ENCODE measurements around the gene NUMB.
A peak's percentile ranks its signal among the peaks of the same experiment; 100 is the strongest.
"Not testable (repeated sequence)": the region's sequence is repeated elsewhere in the genome, so short reads cannot be mapped to it uniquely, and the experiment has no call there.

NUMB gene

GRCh38 chr14:73463411-73463810 lies 5.1 kb upstream of the NUMB start:
- no peak for DNase-seq

- no peak for DNase-seq
These were observed 4.5 kb upstream of the NUMB start for GRCh38 chr14:73462815-73463214.

DNA sequence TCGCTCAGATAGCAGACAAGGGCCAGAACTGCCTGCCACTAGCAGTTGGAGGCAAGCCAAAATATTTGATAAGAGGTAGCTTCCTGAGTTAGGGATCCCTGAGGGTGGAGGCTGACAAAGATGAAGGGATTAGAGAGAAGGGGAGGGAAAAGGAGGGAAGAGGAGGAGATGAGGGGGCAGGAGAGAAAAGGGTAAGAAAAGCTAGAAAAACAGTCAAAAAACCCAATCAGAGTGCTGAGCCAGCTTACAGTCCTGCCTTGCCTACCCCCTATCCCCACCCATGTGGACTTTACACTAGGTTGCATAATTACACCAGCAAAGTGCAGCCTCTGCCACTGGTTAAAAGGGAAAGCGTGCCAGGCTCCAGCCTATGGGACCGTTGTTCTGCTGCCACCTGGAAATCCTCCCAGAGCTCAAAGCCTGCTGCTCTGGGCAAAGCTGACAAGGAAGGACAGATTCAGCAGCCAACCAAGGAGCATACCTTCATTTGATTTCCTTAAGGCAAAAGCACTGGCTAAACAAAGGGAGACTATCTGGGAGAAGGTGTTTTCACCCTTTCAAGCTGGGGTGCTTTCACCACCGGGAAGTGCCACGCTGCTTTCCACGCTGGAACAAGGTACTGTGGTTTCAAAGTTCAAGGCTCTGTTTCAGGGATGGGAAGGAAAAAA lies 3.8 kb upstream of the NUMB start:
- peak; percentile 92 for DNase-seq

DNA sequence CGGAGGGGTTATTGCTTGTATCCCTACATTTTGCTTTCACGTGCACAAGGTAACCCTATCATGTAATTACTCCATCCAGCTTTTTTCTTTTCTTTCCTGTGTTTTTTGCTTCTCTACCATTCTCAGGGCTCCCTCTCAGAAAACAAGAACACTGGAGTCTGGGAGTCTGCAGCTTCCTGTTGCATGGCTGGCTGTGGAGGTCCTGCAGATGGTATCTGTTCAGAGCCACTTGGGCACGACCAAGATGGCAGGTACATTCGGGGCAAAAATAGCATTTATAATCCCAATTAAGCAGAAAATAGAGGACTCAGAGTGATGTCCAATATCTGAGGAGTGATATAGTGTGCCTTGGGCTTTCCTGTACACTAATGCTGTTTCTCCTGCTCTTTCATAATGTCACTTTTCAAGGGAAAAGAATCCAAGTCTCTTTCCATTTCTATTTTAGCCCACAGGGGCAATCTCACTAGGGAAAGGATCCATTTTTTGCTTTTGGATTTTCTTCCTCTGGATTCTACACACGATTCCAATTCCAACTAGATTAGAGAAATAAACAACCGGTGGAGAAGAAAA lies 3.2 kb upstream of the NUMB start:
- DNase-seq: peak; percentile 65

GRCh38 chr14:73460691-73461127 lies 2.4 kb upstream of the NUMB start:
- no peak for DNase-seq

GRCh38 chr14:73459959-73460358 lies 1.6 kb upstream of the NUMB start:
- DNase-seq: no peak

DNA sequence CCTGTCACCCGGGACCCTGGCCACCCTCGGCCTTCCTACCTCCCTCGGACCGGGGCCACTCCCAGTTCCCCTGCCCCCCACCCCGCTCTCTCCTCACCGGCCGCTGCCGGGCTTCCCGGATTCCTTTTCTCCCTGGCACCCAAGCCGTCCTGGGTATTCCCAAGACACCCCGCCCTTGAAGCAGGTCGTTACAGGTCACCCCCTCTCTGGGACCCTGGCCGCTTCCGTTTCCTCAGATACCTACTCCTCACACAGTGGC lies 493 bp downstream of the NUMB start:
- DNase-seq: no peak

DNA sequence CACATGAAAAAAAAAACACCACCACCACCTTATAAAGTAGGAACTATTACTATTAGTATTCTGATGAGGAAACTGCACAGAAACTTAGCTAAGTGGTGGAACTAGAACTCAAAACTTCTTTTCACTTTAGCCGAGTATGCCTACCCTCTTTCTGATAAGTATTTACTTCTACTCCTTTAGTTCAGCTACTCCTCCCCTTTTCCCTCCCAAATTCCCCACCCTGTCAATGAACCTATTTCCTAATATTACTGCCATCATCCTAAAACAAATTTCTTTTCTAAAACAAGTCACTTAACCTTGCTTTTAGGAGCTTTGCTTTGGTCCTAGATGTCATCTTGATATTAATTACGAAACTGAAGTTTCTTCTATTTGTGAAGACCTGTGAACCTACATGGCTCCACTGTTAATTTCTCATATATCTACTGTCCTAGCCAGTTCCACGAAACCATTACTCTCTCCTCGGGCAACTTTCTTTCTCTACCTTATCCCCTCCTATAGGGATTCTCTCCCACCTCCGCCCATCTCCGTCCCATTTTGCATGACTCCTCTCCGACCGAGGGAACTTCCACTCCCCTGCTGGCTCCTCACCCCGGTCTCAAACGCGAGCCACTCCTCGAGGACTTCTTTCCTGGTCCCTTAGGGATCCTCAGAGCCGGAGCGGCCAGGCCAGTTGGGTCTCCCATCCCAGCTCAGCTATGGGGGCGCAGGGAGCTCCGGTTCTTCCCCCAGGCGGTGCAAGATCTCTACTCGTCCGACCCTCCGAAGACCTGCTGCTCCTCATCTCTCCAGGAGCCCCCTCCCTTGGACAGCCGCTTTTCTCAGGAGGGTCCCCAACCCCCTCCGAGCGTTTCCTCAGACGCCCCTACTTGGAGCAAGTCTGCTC lies 1.1 kb downstream of the NUMB start:
- no peak for DNase-seq

DNA sequence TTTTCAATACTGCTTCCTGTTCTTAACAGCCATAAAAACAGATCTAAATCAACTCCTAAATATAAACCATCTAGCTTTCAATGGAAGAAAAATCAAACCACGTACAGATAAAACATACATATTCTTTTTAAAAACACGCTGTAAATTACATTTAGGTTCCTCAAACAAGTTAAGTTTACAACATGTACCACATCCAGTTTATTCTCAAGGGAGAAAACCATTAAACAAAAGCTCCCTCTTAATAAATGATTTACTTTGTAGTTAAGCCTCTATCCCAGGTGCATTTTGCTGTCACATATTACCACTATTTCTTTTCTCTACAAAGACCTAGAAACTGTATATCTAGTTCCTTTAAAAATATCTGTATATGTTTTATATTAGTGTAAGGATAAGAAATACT lies 3.1 kb downstream of the NUMB start:
- DNase-seq: no peak

DNA sequence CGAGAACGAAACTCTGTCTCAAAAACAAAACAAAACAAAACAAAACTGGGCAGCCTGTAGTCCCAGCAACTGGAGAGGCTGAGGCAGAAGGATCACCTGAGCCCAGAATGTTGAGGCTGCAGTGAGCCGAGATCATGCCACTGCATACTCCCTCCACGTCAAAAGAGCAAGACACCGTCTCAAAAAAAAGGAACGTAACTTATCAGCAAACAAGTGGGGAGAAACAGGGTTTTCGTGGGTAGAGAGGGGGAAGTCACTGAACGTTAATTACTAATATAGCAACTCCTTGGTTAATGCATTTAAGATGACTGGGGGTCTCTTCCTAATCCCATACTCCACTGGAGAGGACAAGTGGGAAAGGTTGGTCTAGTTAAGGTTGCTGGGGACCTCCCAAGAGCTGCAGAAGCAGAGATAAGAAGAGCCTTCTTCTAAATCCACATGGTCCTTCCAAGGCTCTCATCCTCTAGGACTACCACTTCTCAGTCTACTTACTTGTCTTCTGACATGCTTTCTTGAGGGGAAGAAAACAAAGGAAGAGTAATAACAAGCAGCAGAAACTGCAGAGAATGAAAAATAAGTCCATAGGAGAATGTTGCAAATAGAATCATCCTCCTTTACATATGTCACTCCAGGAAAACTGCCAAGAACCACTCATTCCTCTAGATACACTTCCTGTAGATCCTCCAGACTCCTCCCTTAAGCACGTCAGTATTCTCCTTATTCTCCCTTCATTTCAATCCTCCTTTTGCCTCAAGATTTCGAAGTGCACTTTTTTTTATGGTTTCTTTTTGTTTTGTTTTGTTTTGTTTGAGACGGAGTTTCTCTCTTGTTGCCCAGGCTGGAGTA lies 5.8 kb downstream of the NUMB start:
- DNase-seq: no peak

DNA sequence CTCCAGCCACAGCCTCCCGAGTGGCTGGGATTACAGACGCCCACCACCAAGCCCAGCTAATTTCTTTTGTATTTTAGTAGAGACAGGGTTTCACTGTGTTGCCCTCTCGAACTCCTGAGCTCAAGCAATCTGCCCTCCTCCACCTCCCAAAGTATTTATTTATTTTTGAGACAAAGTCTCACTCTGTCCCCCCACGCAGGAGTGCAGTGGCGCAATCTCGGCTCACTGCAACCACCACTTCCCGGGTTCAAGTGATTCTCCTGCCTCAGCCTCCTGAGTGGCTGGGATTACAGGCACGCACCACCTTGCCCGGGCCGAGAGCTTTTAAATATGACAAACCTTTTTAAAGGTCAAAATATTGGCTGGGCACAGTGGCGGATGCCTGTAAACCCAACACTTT lies 14.6 kb downstream of the NUMB start:
- no peak for DNase-seq

GRCh38 chr14:73441286-73441685 lies 17.1 kb downstream of the NUMB start:
- no peak for DNase-seq

- DNase-seq: no peak
These were observed 19.4 kb downstream of the NUMB start for GRCh38 chr14:73438993-73439392.

DNA sequence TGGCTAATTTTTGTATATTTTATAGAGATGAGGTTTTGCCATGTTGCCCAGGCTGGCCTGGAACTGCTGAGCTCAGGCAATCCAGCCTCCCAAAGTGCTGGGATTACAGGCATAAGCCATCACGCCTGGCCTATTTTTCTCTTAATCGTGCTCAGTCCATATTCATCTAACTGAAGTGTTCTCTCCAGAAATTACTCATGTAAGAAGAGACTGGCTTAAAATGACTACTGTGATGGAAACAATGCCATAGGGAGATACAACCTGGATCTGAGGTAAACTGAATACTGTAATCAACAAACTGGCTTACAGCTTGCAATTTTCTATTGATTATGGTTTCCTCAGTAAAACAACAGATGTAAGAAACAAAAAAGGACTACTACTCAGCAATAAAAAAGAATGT lies 21.1 kb downstream of the NUMB start:
- DNase-seq: no peak

GRCh38 chr14:73432124-73432523 lies 26.2 kb downstream of the NUMB start:
- DNase-seq: peak; percentile 20

- DNase-seq: peak; percentile 21
These were observed 30.0 kb downstream of the NUMB start for GRCh38 chr14:73428353-73428824.

DNA sequence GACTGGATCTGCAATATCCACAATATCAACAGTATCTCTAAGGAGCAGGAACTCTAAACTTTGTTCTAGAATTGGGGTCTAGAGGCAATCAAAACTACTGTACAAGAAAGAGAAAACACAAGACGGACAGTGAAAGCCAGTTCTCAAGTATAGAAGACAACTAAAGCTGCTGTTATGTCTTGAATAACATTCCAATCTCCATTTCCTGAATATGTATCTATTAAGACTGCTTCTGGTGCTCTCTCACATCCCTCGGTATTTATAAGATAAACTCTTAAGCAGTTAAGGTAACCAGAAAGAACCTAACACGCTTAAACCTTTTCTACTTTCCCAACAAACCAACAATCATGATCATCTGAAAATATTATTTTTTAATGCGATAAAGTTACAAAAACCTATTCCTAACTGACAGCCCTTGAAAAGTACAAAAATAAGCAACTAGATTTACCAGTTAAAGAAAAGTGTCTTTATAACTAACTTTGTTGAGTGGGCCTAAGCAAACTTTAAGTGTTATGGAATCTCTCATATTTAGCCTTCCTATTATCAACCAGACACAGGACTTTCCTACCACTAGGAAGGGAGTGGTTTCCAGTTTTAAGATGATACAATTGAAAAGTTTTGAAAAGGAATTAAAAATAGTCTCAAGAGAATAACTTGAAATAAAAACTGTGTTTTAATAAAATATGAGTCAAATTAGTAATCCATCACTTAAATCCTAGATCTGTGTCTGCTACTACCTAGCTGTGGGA lies 30.7 kb downstream of the NUMB start:
- no peak for DNase-seq

GRCh38 chr14:73426877-73427276 lies 31.5 kb downstream of the NUMB start:
- DNase-seq: no peak

DNA sequence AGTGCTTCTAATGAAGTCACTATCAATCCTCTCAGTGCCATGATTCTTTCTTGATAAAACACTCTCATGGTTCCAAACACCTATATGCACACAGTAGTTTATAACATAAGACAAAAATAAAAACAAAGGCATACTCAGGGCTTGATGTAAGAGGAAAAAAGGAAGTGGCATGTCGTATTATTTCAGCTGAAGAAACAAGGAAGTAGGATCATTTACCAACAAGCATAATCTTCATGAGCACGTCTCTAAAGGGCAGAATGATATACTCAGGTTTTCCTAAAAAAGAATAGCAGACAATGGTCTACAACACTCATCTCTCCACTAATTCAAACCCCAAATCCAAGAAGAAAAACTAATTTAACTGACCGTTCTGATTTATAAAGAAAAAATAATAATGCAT lies 33.9 kb downstream of the NUMB start:
- DNase-seq: no peak

DNA sequence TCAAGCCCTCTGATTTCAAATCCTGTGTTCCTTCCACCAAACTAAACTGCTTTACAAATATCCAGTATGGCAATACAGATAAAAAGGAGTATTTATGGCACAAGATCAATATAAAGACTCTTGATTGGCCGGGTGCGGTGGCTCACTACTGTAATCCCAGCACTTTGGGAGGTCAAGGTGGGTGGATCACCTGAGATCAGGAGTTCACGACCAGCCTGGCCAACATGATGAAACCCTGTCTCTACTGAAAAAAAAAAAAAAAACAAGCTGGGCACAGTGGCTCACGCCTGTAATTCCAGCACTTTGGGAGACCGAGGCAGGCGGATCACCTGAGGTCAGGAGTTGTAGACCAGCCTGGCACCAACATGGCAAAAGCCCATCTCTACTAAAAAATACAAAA lies 35.3 kb downstream of the NUMB start:
- DNase-seq: not testable (repeated sequence)

GRCh38 chr14:73422515-73422914 lies 35.8 kb downstream of the NUMB start:
- DNase-seq: peak; percentile 30

- DNase-seq: no peak
These were observed 40.1 kb downstream of the NUMB start for GRCh38 chr14:73418227-73418626.

GRCh38 chr14:73406248-73406647 lies 52.1 kb downstream of the NUMB start:
- not testable (repeated sequence) for DNase-seq

Measured in NCI-H510A treated with DMSO at 0.1 percent for 48 hours (cell line).